B cell (primary cell): ENCODE data around the gene NOD2.

ENCODE experiments used
- EZH2 ChIP-seq: IDR thresholded peaks from 2 replicates; pipeline ENCODE4 v1.6.1; 2012; ENCODE audit warnings: borderline replicate concordance, low read depth, mild to moderate bottlenecking, moderate library complexity, low read length; ENCODE audit not compliant: insufficient read depth, poor library complexity, severe bottlenecking
- TF ChIP-seq, protein P1 (sequence below): fragments of 200-600 bp; IDR thresholded peaks from one replicate; pipeline ENCODE4 v1.8.0; 2022; ENCODE audit warnings: antibody characterized with exemption, mild to moderate bottlenecking

DNA sequence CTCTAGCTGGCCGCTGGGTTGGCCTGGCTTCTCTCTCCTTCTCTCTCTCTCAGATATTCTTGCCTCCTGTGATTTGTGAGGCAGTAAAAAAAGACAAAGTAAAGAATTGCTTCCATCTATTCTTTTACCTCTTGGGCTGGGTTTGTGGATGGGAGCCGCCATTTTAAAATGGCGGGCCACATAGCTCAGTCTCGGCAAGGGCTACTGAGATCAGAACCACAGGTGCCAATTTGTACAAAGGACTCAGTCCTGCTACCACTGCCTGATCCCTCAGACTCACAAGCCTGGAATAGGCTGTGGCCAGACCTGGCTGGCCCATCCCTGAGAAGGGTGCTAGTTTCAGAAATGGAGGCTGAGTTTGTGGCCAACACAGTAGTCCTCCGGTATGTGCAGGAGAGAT, 24.1 kb downstream of the NOD2 start:
- TF ChIP-seq, protein P1, sequence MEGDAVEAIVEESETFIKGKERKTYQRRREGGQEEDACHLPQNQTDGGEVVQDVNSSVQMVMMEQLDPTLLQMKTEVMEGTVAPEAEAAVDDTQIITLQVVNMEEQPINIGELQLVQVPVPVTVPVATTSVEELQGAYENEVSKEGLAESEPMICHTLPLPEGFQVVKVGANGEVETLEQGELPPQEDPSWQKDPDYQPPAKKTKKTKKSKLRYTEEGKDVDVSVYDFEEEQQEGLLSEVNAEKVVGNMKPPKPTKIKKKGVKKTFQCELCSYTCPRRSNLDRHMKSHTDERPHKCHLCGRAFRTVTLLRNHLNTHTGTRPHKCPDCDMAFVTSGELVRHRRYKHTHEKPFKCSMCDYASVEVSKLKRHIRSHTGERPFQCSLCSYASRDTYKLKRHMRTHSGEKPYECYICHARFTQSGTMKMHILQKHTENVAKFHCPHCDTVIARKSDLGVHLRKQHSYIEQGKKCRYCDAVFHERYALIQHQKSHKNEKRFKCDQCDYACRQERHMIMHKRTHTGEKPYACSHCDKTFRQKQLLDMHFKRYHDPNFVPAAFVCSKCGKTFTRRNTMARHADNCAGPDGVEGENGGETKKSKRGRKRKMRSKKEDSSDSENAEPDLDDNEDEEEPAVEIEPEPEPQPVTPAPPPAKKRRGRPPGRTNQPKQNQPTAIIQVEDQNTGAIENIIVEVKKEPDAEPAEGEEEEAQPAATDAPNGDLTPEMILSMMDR: no peak
- TF ChIP-seq EZH2: no peak
